Nephron progenitor cell (in vitro differentiated cells): ENCODE data around the gene ANKH.

ENCODE experiments used
- DNase-seq: peaks from one replicate; pipeline ENCODE4 v3.0.0; 2021
- H3K27ac Mint-ChIP-seq: 2 replicates; pipeline ENCODE4 v1.8.0; 2021; ENCODE audit warnings: mild to moderate bottlenecking, moderate library complexity, mixed read lengths
- H3K27me3 Mint-ChIP-seq: 2 replicates; pipeline ENCODE4 v1.8.0; 2021; ENCODE audit warnings: mild to moderate bottlenecking, low read depth, mixed read lengths; ENCODE audit not compliant: poor library complexity
- H3K36me3 Mint-ChIP-seq: 2 replicates; pipeline ENCODE4 v1.8.0; 2021; ENCODE audit warnings: low read depth, mixed read lengths
- H3K4me1 Mint-ChIP-seq: 2 replicates; pipeline ENCODE4 v1.8.0; 2021; ENCODE audit warnings: mixed read lengths
- H3K4me3 Mint-ChIP-seq: 2 replicates; pipeline ENCODE4 v1.8.0; 2021; ENCODE audit warnings: mild to moderate bottlenecking, moderate library complexity, mixed read lengths
- H3K9me3 Mint-ChIP-seq: 2 replicates; pipeline ENCODE4 v1.8.0; 2021; ENCODE audit warnings: mild to moderate bottlenecking, moderate library complexity, mixed read lengths
- CTCF ChIP-seq: fragments of 200-600 bp; sonication (generic); IDR thresholded peaks from 2 replicates; pipeline ENCODE4 v1.5.0; 2021; ENCODE audit warnings: antibody characterized with exemption

Gene ANKH

GRCh38 chr5:14735944-14736343, 135.6 kb downstream of the ANKH start:
- Mint-ChIP-seq H3K4me1 (peaks cover 49% of the 10 kb centered on the region), H3K9me3 (no peaks in the 10 kb centered on the region), H3K36me3 (peaks cover 5% of the 10 kb centered on the region), H3K27ac (peak overlapping the region; percentile 45), H3K4me3 (no peak overlapping the region), H3K27me3 (peaks cover 4% of the 10 kb centered on the region)
- TF ChIP-seq CTCF: no peak
- no peak for DNase-seq

GRCh38 chr5:14734396-14734795, 137.2 kb downstream of the ANKH start:
- peaks cover 50% of the 10 kb centered on the region for H3K4me1 Mint-ChIP-seq

GRCh38 chr5:14733661-14734060, 137.9 kb downstream of the ANKH start:
- H3K36me3 Mint-ChIP-seq: peaks cover 5% of the 10 kb centered on the region
- TF ChIP-seq CTCF: no peak
- H3K4me1 Mint-ChIP-seq: peaks cover 46% of the 10 kb centered on the region
- H3K9me3 Mint-ChIP-seq: no peaks in the 10 kb centered on the region
- no peak for DNase-seq
- no peak overlapping the region for H3K27ac Mint-ChIP-seq
- H3K27me3 Mint-ChIP-seq: peaks cover 7% of the 10 kb centered on the region
- no peak overlapping the region for H3K4me3 Mint-ChIP-seq

More at GRCh38 chr5:14734396-14734795, 137.2 kb downstream of the ANKH start:
- Mint-ChIP-seq H3K4me3 (no peak overlapping the region), H3K9me3 (no peaks in the 10 kb centered on the region), H3K27me3 (peaks cover 7% of the 10 kb centered on the region), H3K36me3 (peaks cover 5% of the 10 kb centered on the region), H3K27ac (peak overlapping the region; percentile 2)
- no peak for TF ChIP-seq CTCF
- DNase-seq: no peak

- no peak for DNase-seq
- peaks cover 7% of the 10 kb centered on the region for H3K27me3 Mint-ChIP-seq
- H3K36me3 Mint-ChIP-seq: peaks cover 5% of the 10 kb centered on the region
- H3K4me3 Mint-ChIP-seq: no peak overlapping the region
- TF ChIP-seq CTCF: no peak
- no peaks in the 10 kb centered on the region for H3K9me3 Mint-ChIP-seq
- peak overlapping the region; percentile 64 for H3K27ac Mint-ChIP-seq
- H3K4me1 Mint-ChIP-seq: peaks cover 49% of the 10 kb centered on the region
Measured at GRCh38 chr5:14732991-14733390, 138.6 kb downstream of the ANKH start.

DNA sequence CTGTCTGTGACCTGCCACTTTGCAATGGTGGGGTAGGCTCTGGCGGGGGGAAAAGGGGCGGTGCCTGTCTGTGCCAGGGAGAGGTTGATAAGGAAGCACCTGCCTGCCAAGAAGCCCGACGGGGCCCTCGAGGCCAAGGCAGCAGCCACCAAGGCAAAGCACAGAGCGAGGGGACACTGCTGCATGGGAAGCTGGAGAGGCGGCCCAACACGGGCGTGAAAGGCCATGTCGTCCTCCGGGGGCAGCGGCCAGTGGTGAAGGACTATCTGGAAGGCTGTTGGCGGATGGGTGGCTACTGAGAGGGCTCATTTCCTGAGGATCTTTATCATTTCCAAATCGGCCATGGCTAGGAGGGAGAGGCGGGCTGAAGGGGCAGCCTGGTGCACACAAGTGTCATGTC, 140.7 kb downstream of the ANKH start:
- Mint-ChIP-seq H3K4me1 (peaks cover 62% of the 10 kb centered on the region), H3K36me3 (peaks cover 5% of the 10 kb centered on the region), H3K9me3 (no peaks in the 10 kb centered on the region), H3K4me3 (no peak overlapping the region), H3K27ac (no peak overlapping the region), H3K27me3 (peaks cover 6% of the 10 kb centered on the region)
- no peak for DNase-seq
- no peak for TF ChIP-seq CTCF

- Mint-ChIP-seq H3K27ac (no peak overlapping the region), H3K27me3 (peaks cover 10% of the 10 kb centered on the region), H3K4me3 (no peak overlapping the region), H3K9me3 (no peaks in the 10 kb centered on the region), H3K36me3 (peaks cover 5% of the 10 kb centered on the region), H3K4me1 (peaks cover 63% of the 10 kb centered on the region)
- no peak for TF ChIP-seq CTCF
- DNase-seq: no peak
Measured at GRCh38 chr5:14730466-14730865, 141.1 kb downstream of the ANKH start.
